HS-5 (cell line): ENCODE data around the gene PPTC7.
"Not testable (repeated sequence)": the region's sequence is repeated elsewhere in the genome, so short reads cannot be mapped to it uniquely, and the experiment has no call there.

Source experiments
- DNase-seq: peaks from one replicate; pipeline ENCODE4 v3.0.0-alpha.2; 2012; ENCODE audit warnings: low read depth

Gene PPTC7

GRCh38 chr12:110561471-110562201 is 21.5 kb downstream of the PPTC7 start:
- DNase-seq: no peak

DNA sequence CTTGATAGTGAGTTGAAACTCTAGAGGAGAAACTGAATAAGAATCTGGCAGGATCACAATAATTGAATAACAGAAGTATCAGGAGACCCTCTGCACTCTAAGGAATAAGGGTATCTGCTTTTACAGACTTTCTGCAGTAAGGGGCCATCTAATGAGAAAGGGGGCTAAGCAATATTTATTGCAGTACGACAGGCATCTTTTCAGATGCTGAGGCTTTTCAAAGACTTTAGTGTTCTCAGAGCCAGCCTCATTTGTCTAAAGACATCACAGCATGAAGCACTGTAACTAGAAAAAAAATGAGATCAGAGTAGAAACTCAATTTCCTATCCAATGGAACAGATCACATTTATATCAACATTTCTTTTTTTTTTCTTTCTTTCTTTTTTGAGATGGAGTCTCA is 22.2 kb downstream of the PPTC7 start:
- no peak for DNase-seq

DNA sequence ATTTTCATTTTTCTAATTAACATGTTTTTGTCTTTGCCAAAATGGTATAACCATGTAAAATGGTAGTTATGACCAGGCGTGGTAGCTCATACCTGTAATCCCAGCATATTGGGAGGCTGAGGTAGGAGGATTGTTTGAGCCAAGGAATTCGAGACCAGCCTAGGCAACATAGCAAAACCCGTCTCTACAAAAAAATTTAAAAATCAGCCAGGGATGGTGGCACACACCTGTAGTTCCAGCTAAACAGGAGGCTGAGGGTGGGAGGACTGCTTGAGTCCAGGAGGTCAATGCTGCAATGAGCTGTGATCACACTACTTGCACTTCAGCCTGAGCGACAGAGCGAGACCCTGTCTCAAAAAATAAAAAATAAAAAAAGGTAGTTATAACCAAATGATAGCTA is 23.1 kb downstream of the PPTC7 start:
- DNase-seq: no peak

DNA sequence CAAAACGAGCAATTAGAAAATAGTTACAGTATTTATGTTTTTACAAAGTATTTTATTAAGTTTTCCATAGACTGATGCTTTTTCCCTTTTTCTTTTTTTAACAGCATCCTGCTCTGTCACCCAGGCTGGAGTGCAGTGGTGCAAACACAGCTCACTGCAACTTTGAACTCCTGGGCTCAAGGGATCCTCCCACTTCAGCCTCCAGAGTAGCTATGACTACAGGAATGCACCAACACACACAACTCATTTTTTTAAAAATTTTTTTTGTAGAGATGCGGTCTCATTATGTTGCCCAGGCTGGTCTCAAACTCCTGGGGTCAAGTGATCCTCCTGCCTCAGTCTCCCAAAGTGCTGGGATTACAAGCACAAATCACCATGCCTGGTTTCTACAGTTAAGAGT is 24.2 kb downstream of the PPTC7 start:
- DNase-seq: not testable (repeated sequence)

GRCh38 chr12:110557300-110557699 is 25.8 kb downstream of the PPTC7 start:
- no peak for DNase-seq

DNA sequence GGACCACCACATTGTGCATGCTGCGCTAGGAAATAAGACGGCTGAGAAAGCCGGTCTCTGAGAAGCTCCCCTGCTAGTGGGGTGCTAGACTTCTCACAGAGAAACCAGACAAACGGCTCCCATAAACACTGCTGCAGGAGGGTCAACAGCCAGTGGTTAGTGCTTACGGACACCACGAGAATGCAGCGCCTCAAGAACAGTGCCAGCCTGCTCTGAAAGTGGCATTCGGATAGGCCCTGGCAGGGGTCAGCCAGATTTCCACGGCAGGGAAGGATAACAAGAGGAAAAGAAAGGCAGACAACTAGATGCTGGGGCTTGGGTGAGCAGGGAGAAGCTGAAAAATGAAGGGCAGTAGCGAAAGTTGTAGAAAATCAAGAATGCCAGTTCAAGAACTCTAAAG is 26.4 kb downstream of the PPTC7 start:
- no peak for DNase-seq

GRCh38 chr12:110555577-110556406 is 27.3 kb downstream of the PPTC7 start:
- no peak for DNase-seq

GRCh38 chr12:110554184-110554583 is 28.9 kb downstream of the PPTC7 start:
- no peak for DNase-seq

- no peak for DNase-seq
Measured at GRCh38 chr12:110550981-110551380, 32.1 kb downstream of the PPTC7 start.

- DNase-seq: no peak
Measured at GRCh38 chr12:110549716-110550115, 33.4 kb downstream of the PPTC7 start.

GRCh38 chr12:110548678-110549077 is 34.4 kb downstream of the PPTC7 start:
- DNase-seq: no peak

DNA sequence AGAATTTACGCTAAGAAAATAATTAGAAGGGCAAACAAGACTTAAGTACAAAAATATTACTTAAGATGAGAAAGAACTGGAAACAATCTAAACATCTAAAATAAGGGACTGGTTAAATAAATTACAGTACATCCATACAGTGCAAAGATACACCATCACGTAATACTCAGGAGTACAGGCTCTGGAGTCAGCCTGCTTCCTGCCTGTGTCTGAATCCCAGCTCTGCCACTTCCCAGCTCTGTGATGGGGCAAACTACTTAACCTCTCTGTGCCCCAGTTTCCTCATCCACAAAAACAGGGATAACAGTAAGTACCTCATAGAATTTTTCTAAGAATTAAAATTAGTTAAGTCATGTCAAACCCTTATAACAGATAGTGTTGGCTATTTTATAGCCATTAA is 36.0 kb downstream of the PPTC7 start:
- no peak for DNase-seq

DNA sequence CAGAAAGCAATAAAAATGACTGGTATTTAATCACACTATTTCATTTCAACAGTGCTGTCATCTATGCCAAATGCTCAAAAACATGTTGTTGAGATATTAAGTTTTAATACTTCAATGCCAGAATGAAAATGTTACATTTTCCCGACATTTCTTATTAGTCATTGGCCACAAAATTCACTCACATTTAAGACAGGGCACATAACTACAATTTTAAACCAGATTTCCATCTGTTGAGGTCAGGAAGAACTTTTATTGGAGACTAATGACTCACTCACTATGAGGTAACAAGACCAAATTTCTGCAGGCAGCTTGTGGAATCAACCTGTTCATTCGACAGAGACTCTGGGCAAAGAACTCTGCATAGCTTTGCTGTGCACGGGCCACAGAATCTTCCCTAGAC is 36.8 kb downstream of the PPTC7 start:
- DNase-seq: peak; percentile 93

DNA sequence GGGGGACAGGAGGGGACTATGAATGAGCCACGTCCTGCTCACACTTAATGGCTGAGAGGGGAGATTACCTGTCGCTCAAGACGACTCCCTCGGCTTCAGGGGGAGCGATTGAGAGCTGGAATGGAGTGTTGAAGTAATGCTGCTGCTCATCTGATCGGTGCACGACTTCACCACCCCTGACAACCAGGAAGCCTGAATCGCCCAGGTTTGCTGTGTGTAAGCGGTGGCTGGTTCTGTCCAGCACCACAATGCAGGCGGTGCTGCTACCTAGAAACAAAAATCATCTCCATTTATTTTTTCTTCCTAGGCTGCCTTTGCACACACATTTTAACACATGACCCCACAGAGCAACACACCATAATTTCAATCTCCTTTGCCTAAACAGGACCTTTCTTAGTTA is 37.3 kb downstream of the PPTC7 start:
- DNase-seq: no peak

- DNase-seq: peak; percentile 93
Measured at GRCh38 chr12:110545259-110545658, 37.9 kb downstream of the PPTC7 start.

DNA sequence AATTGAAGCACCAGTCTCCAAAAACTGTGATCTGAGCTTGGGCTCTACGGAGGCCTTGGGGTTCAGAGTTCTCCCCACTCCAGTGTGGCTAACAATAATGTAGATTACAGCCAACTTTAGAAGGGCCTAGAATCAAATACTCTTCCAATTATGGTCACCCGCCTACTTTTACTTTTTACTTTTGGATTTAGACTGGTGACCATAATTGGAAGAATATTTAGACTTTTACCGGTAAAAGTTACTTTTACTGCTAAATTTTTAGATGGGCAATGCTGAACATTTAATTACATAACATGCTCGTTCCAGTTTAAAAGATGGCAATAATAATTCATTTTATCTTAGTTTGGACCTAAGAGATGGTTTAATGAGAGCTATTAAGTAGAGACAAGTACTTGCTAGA is 39.2 kb downstream of the PPTC7 start:
- no peak for DNase-seq

DNA sequence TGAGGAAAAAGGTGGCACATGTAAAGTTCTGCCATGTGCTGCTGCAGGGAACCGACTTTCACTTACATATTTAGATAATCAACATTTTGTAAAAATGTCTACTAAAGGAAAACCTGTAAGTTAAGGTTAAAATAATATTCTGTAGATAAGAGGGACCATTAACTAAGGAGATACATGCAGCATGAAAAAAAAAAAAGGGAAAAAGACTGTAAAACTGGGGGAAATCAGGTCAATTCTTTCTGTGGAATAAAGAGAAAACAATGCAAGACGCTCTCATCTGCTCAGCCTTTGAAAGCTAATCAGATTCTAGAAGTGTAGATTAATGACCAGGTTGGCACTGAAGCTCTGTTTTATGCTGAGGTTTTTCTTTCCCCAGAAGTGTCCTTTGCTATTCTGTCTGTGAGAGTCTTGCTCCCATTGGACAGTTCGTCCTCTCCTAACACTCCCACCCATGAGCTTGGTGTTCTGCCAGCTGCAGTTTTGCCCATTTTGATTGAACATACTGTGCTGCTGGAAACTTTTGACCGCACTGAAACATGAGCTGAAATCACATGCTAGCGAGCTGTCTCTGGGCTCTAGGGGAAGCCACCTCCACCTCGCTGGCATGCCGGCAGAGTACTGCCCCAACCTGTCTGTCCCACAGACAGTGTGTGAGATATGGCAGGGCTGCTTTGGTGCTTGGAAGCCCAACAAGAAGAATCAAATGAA is 39.7 kb downstream of the PPTC7 start:
- no peak for DNase-seq

DNA sequence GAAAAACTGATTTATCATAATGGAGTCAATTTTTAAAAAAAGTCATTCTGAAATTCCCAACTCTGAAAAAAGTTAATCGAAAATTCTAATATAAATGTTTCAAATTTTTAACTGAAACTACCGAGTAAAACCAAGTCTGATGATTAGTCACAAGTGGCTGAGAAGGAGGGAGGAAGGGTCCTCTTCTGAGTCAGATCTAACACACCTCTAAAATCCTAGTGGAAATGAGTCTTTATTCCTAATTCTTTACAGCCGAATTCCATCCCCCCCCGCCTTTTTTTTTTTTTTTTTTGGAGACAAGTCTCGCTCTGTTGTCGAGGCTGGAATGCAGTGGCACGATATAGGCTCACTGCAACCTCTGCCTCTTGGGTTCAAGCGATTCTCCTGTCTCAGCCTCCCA is 43.1 kb downstream of the PPTC7 start:
- no peak for DNase-seq

DNA sequence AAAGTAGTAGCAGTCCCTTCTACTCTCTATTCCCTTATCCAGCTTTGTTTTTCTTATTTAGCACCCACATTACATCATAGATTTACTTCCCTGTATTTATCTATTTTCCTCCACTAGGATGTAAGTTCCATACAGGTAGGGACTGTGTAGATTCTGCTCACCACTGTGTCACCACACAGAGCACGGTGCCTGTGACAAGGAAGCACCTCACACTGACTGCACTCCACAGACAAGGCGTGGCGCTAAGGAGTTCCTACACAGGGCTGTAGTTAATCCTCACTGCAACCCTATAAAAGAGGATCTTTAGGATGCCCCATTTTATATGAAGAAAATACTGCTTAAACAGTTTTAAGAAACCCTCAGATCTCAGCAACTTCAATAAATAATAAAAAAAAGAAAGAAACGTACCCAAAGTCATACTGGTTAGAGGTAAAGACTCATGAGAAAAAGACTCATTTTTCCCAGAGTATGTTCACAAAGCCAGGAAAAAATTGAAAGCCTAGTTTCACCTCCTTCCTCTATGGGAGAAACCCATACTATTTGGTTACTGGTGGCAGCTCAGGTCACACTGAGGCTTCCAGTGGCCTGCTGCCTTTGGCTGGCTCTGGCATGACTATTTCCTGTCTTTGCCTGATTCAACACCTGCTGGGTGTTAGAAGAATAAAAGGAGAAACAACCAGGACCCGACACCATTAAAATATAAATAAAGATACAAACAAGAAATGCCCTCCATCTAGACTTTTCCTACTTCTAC is 44.1 kb downstream of the PPTC7 start:
- no peak for DNase-seq

GRCh38 chr12:110537605-110538409 is 45.3 kb downstream of the PPTC7 start:
- no peak for DNase-seq
